Right ventricle myocardium superior (tissue), 1 donor: ENCODE results near the gene TNNT3. TPM values are rescaled to one million over a fixed set of nuclear protein-coding genes. Genes with fewer than 3 reads are reported as not detected.
A peak's percentile ranks its signal among the peaks of the same experiment; 100 is the strongest.
"Not testable (repeated sequence)": the region's sequence is repeated elsewhere in the genome, so short reads cannot be mapped to it uniquely, and the experiment has no call there.

Source experiments
- ATAC-seq: fragments of 200-7000 bp; cut with Tn5 transposase; one replicate; pipeline ENCODE4 v1.9.1; 2020; ENCODE audit warnings: mild to moderate bottlenecking; ENCODE audit not compliant: poor library complexity
- DNase-seq: peaks from one replicate; pipeline ENCODE4 v3.0.0-alpha.2; 2020
- intact Hi-C: fragments of 100-400 bp; cut with DNase I; formaldehyde crosslinking; loops from one replicate; pipeline ENCODE4 v1.11.2; 2022
- total RNA-seq: library from RNA; stranded (reverse); fragmentation: NEBNext Ultra II Directional; extraction: Animal tissue kit (Norgen Biotek cat#: 25700); gene quantifications from one replicate; pipeline ENCODE4 v1.2.1, GENCODE V29; 2021
- donor health status: DM: no; HTN: yes; CAD: no; lungs with severe emphysema.

TNNT3 gene
- total RNA-seq, 1 donor from 2014 or later, result 35.7 TPM

- intact Hi-C loops, result loop anchor here (5.0 to 10.0 kb wide), 3 partner anchors 37 to 265 kb away; partner anchors contain the start of gene TNNT3
- peak; percentile 90 for DNase-seq
- peak; percentile 62 for ATAC-seq
Observed at GRCh38 chr11:1879941-1880720, 39.4 kb upstream of the TNNT3 start.

GRCh38 chr11:1880746-1881441, 38.6 kb upstream of the TNNT3 start:
- intact Hi-C loops, result loop anchor here (5.0 to 10.0 kb wide), 3 partner anchors 36 to 264 kb away; partner anchors contain the start of gene TNNT3
- ATAC-seq (peak; percentile 1), DNase-seq (no peak)

- ATAC-seq, result peak; percentile 52
- intact Hi-C loops, result loop anchor here (5.0 to 10.0 kb wide), 3 partner anchors 36 to 263 kb away; partner anchors contain the start of gene TNNT3
- DNase-seq, result peak; percentile 85
Observed at GRCh38 chr11:1881442-1882264, 37.9 kb upstream of the TNNT3 start.

- peak; percentile 92 for DNase-seq
- intact Hi-C loops, result loop anchor here (5.0 to 10.0 kb wide), 3 partner anchors 35 to 262 kb away; partner anchors contain the start of gene TNNT3
- peak; percentile 79 for ATAC-seq
Observed at GRCh38 chr11:1882265-1883238, 37.0 kb upstream of the TNNT3 start.

GRCh38 chr11:1883346-1884302, 35.9 kb upstream of the TNNT3 start:
- intact Hi-C loops, result loop anchor here (5.0 to 10.0 kb wide), 3 partner anchors 34 to 261 kb away; partner anchors contain the start of gene TNNT3
- ATAC-seq (no peak), DNase-seq (no peak)

DNA sequence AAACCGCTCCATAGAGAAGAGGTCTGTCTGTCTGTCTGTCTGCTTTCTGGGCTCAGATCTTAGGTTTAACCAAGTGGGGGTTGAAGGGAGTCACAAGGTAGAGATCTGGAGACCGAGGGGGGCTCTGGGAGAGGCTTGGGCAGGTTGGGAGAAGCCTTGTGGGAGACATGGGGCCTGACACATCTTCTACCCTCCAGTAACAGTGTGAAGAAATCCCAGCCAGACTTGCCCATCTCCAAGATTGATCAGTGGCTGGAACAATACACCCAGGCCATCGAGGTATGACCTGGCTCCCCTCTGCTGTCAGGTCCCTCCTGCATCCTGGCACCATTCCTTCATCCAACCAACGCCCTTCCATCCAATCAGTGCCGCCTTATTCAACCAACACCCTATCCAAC, 35.2 kb upstream of the TNNT3 start:
- no peak for DNase-seq
- intact Hi-C loops, result loop anchor here (5.0 to 10.0 kb wide), 3 partner anchors 33 to 260 kb away; partner anchors contain the start of gene TNNT3

GRCh38 chr11:1886551-1886950, 33.0 kb upstream of the TNNT3 start:
- intact Hi-C loops, result loop anchor here (10.0 kb wide), 1 partner anchor 258 kb away; no protein-coding TSS in a partner anchor
- not testable (repeated sequence) for DNase-seq, ATAC-seq

More for the DNA sequence above, 35.2 kb upstream of the TNNT3 start:
- ATAC-seq, result no peak

DNA sequence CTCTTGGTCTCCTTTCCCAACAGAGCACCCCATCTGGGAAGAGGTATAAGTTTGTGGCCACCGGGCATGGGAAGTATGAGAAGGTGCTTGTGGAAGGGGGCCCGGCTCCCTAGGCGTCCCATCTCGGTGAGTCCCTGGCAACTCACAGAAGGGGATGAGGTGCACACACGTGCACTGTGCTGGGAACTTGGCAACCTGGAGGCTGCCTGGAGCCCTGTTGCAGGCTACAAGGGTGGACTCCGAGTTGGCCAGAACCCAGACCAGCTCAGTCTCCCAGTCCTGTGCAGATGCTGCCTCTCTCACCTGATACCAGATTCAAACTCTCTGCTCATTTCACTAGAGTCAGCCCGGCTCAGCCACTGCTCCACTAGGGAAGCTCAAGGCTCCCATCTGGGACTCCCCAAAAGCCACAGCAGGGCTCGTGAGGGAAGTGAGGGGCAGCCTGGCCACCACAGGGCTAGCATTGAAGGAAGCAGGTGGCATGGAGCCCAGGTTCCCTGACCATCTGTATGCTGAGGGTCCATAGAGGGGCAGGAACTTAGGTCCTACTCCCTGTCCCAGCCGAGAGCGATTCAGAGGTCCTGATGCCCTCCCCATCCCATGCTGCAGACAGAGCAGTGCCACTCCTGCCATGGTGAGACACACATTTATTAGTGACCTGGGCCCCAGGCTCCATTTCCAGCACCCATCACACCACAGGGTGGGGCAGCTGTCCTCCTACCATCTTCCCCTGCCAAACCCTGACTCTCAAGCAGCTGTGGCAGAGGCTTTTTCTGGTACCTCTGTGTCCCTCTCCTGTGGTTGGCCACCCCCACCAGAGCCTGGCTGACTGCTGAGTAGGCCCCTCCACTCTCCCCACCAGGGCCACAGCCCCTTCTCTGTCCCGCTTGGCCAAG, 31.8 kb upstream of the TNNT3 start:
- intact Hi-C loops, result loop anchor here (10.0 kb wide), 1 partner anchor 257 kb away; no protein-coding TSS in a partner anchor
- no peak for ATAC-seq
- DNase-seq, result no peak

DNA sequence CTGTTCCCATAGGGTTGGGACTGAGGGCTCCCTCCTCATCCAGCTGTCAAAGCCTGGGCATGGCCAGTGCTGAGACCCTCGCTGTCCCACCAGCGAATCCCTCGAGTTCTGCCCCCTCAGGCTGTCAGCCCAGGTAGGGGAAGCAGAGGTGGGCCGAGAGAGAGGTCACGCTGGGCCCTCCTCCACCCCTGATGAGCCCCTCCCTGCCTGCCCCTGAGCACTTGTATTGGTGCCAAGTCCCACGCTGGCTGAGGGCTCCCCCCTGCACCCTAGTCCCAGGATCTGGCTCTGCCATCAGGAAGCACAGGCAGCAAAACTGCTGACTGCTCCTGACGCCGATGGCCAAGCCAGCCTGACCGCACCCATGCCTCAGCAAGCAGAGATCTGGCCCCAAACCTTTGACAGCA, 31.2 kb upstream of the TNNT3 start:
- peak; percentile 44 for DNase-seq
- intact Hi-C loops, result loop anchor here (10.0 kb wide), 1 partner anchor 256 kb away; no protein-coding TSS in a partner anchor
- ATAC-seq, result no peak

GRCh38 chr11:1888811-1889210, 30.7 kb upstream of the TNNT3 start:
- no peak for DNase-seq
- intact Hi-C loops, result loop anchor here (10.0 kb wide), 1 partner anchor 256 kb away; no protein-coding TSS in a partner anchor
- ATAC-seq, result no peak

DNA sequence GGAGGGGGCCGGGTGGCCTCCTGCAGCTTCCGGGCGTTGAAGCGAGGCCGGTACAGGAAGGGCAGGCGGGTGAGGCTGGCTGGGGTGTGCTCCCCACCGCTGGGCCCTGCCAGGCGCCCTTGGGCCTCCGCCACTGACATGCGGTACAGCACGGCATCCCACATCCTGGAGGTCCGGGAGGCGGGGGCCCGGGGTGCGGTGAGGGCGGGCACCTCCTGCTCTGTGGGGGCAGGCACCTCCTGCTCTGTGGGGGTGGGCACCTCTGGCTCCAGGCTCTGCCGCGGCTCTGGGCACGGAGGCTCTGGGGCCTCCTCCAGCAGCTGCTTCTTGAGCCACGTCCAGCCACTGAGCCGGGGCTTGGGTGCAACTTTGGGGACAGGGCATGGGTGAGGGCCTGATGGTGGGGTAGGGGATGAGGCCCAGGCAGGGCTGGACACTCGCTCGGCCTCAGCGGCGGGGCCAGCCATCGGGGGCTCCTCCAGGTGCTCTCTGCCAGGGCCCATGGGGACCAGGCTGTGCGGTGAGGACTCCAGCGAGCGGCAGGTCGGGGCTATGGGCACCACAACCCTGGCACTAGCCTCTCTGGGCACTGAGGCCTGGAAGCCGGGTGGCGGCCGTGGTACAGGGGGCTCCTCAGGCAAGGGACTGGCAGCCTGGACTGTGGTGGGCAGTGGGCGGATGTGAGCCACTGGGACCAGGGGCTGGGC, 30.1 kb upstream of the TNNT3 start:
- DNase-seq (peak; percentile 62), ATAC-seq (peak; percentile 20)
- intact Hi-C loops, result loop anchor here (10.0 kb wide), 1 partner anchor 255 kb away; no protein-coding TSS in a partner anchor

DNA sequence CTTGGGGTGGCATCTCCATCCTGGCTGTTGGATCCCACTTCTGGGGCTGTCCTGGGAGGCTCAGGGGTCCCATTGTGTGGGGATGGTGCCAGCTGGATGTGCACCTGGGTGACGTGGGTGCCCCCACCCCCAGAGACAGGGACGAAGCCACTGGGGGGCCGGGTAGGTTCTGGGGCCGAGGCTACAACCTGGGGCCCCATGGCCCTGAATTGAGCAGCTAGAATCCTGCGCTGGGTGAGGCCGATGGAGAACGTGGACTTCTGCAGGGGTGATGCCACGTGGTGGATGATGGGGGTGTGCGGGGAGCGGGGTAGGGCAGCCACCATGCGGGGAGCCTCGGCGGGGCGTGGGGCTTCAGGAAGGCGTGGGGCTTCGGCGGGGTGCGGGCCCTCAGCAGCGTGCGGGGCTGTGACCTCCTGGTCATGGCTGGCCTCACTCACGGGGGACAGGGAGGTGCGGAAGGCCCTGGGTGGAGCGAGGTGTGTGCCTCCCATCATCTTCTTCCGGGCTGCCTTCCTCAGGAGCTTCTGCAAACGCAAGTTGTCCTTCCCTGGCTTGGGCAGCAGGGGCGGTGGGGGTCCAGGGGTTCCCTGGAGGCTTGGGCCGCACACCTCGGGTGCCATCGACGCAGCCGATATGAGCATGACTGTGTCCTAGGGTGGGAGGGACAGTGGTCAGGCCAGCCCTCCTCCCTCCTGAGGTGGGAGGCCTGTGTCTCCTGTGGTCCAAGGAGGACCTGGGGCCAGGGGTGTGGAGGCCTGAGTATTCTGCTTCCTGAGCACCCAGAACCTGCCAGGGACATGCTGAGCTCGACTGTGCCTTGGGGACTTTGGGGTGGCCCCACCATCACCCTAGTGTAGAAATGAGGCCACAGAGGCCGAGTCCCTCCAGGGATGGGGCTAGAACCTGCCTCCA, 29.3 kb upstream of the TNNT3 start:
- ATAC-seq (no peak), DNase-seq (no peak)
- intact Hi-C loops, result loop anchor here (10.0 kb wide), 1 partner anchor 255 kb away; no protein-coding TSS in a partner anchor
